Measurements from ENCODE around the gene CAPN2. TPM values are rescaled to one million over a fixed set of nuclear protein-coding genes. Genes with fewer than 3 reads are reported as not detected.
A peak's percentile ranks its signal among the peaks of the same experiment; 100 is the strongest.

Gene CAPN2
- total and polyA plus RNA-seq, 9 donors: 70.6 to 267 (median 171) TPM

GRCh38 chr1:223723351-223723904 lies 11.1 kb downstream of the CAPN2 start:
- H3K4me3 ChIP-seq: no peak overlapping the region
- peaks cover 23% of the 10 kb centered on the region for H3K4me1 ChIP-seq (ENCODE audit: insufficient read depth)
- no peak for DNase-seq
- intact Hi-C loops (cut with DNase I): no loop called here
- whole genome bisulfite sequencing, 3 donors: 89 to 96% (median 95%) methylated on average over 6 of the region's 6 CpGs
- no peak overlapping the region for H3K27ac ChIP-seq
- no peaks in the 10 kb centered on the region for H3K27me3 ChIP-seq
- no peaks in the 10 kb centered on the region for H3K36me3 ChIP-seq
- TF ChIP-seq POLR2A (IDR thresholded peaks at IDR 0.05): no peak
- TF ChIP-seq CTCF (IDR thresholded peaks at IDR 0.05): no peak
- TF ChIP-seq EP300 (IDR thresholded peaks at IDR 0.05): no peak
- no peaks in the 10 kb centered on the region for H3K9me3 ChIP-seq

GRCh38 chr1:223724376-223724775 lies 12.0 kb downstream of the CAPN2 start:
- Histone ChIP-seq H3K36me3 (no peaks in the 10 kb centered on the region), H3K27me3 (no peaks in the 10 kb centered on the region), H3K9me3 (no peaks in the 10 kb centered on the region), H3K4me1 (ENCODE audit: insufficient read depth) (peaks cover 23% of the 10 kb centered on the region), H3K4me3 (no peak overlapping the region), H3K27ac (peak overlapping the region in 1 of 2 donors; percentile 17)
- no peak for DNase-seq
- TF ChIP-seq POLR2A (IDR thresholded peaks at IDR 0.05) (no peak), CTCF (IDR thresholded peaks at IDR 0.05) (no peak), EP300 (IDR thresholded peaks at IDR 0.05) (no peak)
- 86 to 95% (median 92%) methylated on average over 4 of the region's 4 CpGs for whole genome bisulfite sequencing, 3 donors
- intact Hi-C loops (cut with DNase I): no loop called here

- H3K36me3 ChIP-seq: no peaks in the 10 kb centered on the region
- H3K27ac ChIP-seq: peak overlapping the region in 1 of 2 donors; percentile 70
- TF ChIP-seq EP300 (IDR thresholded peaks at IDR 0.05): no peak
- TF ChIP-seq POLR2A (IDR thresholded peaks at IDR 0.05): no peak
- no peak for TF ChIP-seq CTCF (IDR thresholded peaks at IDR 0.05)
- H3K27me3 ChIP-seq: no peaks in the 10 kb centered on the region
- no peak overlapping the region for H3K4me3 ChIP-seq
- H3K9me3 ChIP-seq: no peaks in the 10 kb centered on the region
- 81 to 91% (median 84%) methylated on average over 8 of the region's 8 CpGs for WGBS, 3 donors
- no peak for DNase-seq
- peaks cover 23% of the 10 kb centered on the region for H3K4me1 ChIP-seq (ENCODE audit: insufficient read depth)
- intact Hi-C loops (cut with DNase I): no loop called here
Observed at GRCh38 chr1:223725578-223725977, 13.2 kb downstream of the CAPN2 start.

- no peaks in the 10 kb centered on the region for H3K36me3 ChIP-seq
- TF ChIP-seq CTCF (IDR thresholded peaks at IDR 0.05) (no peak), EP300 (IDR thresholded peaks at IDR 0.05) (no peak), POLR2A (IDR thresholded peaks at IDR 0.05) (no peak)
- intact Hi-C loops (cut with DNase I): no loop called here
- H3K27ac ChIP-seq: peak overlapping the region; percentile 70 to 71
- no peaks in the 10 kb centered on the region for H3K9me3 ChIP-seq
- 12 to 17% (median 13%) methylated on average over 9 of the region's 9 CpGs for WGBS, 3 donors
- peaks cover 27% of the 10 kb centered on the region for H3K4me1 ChIP-seq (ENCODE audit: insufficient read depth)
- H3K4me3 ChIP-seq: no peak overlapping the region
- peak; percentile 77 to 86 (median 83) for DNase-seq
- no peaks in the 10 kb centered on the region for H3K27me3 ChIP-seq
Observed at GRCh38 chr1:223726380-223727001, 14.2 kb downstream of the CAPN2 start.
